CMK (cell line): Measurements from ENCODE around the gene MYO7B.

Source experiments
- DNase-seq: peaks from one replicate; pipeline ENCODE4 v3.0.0-alpha.2; 2010; ENCODE audit warnings: low read depth

The MYO7B gene

DNA sequence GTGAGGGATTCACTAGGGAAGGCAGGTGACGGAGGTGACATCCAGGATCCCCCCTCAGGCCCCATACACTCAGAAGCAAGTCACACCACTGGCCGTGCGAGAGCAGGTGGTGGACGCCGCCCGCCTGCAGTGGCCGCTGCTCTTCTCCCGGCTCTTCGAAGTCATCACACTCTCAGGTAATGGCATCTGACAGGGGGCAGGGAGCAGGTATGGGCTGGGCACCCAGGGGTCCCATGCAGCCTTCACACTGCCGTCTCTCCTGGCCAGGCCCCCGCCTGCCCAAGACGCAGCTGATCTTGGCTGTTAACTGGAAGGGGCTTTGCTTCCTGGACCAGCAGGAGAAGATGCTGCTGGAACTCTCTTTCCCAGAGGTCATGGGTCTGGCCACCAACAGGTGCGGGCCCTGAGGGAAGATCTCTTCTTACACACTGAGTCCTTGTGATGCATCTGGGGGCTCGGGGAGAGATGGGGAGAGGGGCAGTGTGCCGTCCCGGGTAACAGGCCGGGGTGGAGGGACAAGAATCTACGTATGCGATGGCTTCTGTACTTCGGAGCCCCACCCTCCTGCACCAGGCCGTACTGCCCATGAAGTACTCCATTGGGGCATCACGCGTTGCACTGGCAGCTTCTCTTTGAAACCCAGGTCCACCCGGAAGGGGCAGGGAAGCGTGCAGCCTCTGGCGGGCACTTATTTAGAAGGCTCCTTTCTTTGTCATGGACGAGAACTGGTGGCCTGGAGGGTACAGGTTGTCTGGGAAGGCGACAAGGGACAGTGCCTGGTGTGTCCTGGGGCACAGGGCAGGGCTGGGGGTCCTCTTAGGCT, 91.6 kb downstream of the MYO7B start:
- no peak for DNase-seq

DNA sequence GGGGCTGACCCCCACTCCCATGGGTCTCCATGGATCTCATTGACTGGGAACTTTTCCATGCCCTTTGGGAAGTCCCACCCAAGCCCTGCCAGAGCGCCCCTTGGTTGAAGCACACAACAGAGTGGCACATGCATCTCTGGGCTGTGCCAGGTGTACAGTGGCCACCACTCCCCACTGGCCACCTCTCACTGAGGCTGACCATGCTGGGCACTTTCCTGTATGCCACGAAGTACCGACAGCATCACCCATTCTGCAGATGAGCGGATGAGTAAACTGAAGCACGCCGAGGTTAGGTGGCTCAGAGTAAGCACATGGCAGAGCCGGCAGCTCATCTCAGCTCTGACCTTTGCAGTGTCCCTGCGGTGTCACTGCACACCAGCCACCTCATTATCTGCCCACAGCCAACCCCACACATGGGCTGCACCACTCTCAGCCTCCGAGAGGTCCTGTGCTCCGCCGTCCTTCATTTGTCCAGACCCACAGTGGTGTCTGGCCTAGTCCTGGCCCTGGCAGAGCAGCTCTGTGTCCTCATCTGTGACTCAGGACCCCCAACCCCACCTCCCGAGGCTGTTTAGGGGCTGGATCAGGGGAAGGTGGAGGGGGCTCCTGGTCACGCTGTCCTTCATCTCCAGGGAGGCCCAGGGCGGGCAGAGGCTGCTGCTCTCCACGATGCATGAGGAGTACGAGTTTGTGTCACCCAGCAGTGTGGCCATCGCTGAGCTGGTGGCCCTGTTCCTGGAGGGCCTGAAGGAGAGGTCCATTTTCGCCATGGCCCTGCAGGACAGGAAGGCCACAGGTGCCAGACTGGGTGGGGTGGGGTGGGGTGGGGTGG, 92.5 kb downstream of the MYO7B start:
- no peak for DNase-seq

DNA sequence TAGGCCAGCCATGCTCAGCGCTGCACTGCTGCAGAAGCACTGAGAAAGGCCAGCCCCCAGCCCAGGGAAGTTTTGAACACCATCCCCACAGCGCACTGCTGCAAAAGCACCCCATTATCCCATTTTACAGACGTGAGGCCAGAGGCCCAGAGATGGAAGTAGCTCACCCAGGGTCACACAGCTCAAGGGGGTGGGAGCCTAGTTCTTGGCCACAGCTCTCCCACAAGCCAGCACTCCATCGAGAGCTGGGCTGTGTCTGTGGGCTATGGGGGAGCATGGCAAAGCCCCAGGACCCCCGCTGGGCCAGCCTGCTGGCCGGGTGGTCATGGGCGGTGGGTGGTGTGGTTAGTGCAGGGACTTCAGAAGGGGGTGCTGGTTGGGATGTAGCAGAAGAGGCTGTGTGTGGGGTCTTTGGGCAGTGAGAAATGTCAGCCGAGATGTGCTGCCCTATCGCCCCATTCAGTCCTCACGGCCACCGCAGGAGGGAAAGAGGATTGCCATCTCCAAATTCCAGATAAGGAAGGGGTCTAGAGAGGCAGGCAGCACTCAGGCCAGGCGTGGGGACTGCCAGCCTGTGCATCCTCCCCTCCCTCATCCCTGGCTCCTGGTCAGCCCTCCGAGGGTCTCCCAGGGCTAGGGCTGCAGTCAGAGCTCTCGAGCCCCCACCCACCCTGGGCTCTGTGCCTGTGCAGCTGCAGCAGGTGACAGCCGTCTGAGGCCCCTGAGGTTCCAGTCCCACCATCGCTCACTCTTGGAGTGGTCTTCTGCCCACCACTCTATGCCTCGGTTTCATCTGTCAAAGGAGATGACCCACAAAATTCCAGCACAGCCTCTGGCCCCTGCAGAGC, 93.5 kb downstream of the MYO7B start:
- DNase-seq, result no peak

DNA sequence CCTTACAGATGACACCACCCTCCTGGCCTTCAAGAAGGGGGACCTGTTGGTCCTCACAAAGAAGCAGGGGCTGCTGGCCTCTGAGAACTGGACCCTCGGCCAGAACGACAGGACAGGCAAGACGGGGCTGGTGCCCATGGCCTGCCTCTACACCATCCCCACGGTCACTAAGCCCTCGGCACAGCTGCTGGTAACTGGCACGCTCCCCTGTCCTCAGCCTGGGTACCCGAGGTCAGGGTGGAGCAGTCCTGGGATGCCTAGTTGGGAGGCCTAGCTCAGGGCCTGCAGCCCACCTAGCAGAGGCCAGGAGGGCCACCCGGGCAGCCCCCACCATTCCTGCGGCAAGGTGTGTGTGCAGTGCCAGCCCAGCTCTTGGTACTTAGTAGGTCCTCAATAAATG, 94.2 kb downstream of the MYO7B start:
- DNase-seq, result no peak

DNA sequence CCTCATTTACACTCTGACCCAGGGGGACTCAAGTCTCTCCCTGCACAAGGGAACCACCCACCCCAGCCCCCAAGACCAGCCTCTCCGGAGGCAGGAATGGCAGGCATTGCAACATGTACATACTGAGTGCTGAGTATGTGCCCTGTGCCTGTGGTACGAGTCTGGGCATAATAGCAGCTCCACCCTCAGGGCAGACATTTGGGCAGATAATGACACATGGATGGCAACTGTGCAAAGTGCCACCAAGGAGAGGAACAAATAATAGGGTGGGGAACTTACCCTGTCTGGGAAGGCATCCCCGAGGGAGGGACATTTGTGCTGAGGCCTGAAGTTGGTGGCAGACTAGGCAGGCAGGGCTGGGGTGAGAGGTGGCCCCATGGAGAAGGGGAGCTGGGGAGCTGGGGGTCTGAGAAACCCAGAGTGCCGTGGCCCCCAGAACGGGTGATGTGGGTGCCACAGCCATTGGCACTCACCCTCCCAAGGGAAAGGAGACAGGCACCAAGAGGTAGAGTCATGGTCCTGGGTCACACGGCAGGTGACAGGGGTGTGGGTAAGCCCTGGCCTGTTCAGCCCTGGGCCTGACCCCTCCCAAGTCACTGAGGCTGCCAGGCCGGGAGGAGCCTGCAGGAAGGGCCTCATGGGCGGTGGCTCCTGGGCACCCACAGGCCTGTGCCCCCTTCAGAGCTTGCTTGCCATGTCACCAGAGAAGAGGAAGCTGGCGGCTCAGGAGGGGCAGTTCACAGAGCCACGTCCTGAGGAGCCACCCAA, 94.8 kb downstream of the MYO7B start:
- DNase-seq, result no peak

DNA sequence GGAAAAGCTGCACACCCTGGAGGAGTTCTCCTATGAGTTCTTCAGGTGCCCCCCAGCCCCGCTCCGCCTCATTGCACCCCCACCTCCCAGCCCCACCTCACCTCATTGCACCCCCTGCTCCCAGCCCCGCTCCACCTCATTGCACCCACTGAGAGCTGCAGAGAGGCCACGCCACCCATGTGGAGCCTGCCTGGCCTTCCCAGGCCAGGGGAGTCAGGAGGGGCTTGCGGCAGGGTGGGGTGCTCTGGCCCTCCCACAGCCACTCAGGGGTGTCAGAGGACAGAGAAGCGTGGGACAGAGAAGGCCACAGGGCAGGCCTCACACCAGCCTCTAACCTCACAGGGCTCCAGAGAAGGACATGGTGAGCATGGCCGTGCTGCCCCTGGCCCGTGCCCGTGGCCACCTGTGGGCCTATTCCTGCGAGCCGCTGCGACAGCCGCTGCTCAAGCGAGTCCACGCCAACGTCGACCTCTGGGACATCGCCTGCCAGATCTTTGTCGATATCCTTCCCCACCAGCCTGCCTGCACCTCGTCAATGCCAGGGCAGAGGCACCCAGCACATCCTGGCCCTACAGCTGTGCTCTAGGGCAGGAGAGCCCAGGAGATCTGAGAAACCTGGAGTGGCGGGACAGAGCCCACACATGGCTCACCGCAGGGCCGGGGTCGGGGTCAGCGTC, 95.5 kb downstream of the MYO7B start:
- no peak for DNase-seq

DNA sequence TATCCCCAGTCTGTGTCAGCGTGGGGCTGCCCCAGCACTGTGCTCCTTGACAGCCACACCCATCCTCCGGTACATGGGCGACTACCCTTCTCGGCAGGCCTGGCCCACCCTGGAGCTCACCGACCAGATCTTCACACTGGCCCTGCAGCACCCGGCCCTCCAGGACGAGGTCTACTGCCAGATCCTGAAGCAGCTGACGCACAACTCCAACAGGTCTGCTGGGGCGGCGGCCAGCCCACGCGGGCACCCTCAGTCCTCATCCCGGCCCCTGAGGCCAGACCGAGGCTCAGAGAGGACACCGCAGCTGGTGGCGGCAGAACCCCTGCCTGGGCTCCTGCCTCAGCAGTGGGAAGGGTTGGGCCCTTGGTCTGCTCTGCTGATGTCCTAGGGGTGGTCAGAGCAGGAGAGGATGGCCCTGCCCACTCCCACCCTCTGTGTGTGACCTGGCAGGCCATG, 96.1 kb downstream of the MYO7B start:
- no peak for DNase-seq

DNA sequence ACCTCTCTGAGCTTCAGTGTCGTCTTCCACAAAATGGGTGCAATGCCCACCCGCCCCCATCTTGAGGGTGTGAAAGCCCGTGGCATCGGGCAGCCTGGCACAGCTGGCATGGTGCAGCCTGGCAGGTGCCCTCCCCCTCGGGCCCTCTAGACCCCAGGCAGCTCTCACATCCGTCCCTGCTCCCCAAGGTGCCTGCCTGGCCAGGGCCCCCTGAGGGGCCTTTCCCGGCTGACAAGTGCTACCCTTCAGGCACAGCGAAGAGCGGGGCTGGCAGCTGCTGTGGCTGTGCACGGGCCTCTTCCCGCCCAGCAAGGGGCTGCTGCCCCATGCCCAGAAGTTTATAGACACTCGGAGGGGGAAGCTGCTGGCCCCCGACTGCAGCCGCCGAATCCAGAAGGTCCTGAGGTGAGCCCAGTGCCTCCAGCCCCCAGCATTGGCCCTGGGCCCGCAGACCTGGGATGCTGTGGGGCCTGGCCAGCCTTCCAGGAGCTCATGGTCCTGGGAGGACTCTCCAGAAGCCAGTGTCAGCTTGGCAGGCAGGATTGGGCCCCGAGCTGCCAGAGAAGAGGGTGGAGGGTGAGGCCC, 96.6 kb downstream of the MYO7B start:
- no peak for DNase-seq

DNA sequence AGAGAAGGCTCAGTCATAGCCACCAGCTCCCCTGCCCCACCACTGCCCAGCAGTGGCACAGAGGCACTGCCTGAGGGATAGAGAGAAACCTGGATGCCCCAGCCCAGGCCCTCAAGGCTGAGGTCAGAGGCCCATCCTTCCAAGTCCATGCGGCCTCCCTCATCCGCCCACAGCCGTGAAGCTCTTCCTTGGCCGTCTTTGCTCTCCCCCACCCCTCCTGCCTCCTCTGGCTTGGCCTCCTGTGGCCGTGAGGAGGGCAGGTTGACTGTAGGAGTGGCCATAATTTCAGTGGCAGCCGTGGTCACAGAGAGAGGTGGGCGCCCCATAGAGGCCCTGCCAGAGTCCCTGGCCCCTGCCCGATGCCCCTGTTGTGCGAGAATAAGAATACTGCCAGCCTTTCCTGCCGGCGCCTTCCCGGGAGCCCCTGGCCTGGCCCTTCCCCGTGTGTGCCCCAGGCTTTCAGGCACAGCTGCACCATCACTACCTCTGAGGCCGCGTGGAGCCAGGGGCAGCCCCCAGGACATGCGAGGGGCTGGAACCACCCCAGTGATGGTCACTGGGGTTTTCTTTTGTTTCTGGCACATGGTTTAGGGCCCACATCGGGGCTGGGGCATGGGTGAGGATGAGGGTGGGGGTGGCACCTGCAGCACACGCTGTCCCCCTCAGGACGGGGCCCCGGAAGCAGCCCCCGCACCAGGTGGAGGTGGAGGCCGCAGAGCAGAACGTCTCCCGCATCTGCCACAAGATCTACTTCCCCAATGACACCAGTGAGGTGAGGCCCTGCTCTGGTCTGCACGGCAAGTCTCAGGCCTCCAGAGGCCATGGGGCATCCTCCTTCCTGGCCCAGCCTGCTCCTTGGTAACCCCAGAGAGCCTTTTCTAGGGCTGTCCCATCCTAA, 97.4 kb downstream of the MYO7B start:
- DNase-seq, result no peak

DNA sequence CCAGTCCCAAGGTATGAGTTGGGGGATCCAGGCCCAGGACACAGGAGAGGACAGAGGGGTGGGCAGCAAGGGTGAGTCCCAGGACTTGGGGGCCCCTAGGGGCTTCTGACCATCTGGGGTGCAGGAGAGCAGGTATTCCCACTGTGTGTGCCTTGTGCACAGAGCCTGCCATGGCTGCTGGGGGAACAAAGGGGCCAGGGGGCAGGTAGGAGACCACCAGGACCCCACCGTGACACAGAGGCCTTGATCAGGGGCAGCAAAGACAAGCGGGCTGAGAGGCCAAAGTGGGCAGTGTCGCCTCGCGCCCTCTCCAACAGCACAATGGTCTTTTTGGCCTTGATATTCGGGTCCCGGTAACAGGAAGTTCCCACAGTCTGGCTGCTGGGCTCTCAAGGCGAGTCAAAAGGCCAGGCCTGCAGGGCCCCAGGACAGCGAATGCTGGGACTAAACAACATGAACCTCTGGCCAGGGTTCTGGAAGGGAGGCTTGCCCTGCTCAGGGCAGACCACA, 98.1 kb downstream of the MYO7B start:
- DNase-seq, result no peak

DNA sequence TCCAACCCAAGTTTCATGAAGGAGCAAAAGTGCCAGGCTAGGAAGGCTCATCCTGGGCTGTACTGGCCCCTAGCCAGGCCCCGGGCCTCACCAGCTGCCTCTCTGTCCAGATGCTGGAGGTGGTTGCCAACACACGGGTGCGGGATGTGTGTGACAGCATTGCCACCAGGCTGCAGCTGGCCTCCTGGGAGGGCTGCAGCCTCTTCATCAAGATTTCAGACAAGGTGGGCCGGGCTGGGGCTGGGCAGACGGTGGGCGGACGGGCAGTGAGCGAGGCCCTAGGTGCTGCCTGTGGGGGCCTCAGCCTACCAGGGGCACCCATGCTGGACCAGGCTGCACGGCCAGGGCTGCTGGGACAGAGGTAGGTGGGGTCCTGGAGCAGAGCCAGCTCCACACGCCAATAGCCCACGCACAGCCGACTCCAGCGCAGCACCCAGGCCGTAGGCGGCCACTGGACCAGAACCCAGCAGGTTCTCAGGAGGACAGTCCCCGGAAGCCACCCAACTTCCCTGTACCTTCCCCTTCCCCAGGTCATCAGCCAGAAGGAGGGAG, 98.7 kb downstream of the MYO7B start:
- no peak for DNase-seq

DNA sequence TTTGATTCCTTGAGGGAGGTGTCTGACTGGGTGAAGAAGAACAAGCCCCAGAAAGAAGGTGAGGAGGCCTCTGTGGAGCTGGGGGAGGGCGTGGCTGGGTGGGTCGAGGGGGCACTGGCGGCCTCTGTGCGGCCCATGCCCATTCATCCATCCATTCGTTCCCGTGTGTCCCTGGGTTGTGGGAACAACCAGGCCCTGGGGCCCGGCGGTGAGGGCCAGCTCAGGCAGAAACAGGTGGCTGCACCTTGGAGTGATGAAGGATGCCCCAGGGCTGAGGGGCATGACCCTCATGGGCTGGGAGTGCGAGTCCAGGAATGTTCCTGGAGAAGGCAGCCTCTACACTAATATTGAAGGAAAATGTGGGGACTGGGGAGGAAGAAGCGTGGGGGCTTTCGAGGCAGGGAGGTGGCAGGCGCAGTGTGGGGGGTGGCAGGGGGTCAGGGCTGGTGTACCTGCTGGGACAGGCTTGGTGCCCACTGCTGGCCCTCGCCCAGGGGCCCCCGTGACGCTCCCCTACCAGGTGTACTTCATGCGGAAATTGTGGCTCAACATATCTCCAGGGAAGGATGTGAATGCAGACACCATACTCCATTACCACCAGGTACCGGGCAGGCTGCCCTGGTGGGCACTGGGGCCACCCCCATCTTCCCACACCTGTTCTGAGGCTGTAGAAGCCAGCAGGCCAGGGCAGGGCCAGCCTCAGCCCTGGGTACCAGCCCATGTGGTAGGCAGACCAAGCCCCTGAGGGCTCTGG, 99.3 kb downstream of the MYO7B start:
- DNase-seq, result no peak

DNA sequence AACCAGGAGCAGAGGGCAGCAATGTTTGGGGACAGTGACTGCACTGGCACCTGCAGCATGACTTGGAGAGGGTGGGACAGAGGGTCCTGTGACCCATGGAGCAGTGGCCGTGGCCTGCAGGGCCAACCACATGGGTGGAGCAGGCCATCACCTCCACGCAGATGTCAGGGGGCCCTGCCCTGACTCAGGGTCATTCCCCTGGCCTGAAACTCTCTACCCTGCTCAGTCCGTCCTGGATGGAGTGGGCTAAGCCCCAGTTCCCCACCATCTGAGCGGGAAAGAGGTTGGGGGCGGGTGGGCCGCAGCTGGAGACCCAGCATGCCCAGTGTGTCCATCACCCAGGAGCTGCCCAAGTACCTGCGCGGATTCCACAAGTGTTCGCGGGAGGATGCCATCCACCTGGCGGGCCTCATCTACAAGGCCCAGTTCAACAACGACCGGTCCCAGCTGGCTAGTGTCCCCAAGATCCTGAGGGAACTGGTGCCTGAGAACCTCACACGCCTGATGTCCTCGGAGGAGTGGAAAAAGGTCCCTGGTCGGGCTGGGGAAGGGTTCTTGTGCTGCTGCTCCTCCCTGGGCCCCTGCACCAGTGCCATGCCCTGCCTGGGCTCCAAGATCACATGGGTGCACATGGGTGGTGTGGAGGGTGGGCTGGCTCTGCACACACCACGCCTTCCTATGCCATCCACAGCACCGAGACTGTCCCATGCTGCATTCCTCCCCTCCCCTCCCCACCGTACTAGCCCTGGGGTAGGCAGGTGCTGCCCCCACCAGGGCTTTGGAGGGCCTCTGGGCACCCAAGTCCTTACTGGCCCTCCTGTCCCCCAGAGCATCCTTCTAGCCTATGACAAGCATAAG, 100.1 kb downstream of the MYO7B start:
- DNase-seq, result no peak

DNA sequence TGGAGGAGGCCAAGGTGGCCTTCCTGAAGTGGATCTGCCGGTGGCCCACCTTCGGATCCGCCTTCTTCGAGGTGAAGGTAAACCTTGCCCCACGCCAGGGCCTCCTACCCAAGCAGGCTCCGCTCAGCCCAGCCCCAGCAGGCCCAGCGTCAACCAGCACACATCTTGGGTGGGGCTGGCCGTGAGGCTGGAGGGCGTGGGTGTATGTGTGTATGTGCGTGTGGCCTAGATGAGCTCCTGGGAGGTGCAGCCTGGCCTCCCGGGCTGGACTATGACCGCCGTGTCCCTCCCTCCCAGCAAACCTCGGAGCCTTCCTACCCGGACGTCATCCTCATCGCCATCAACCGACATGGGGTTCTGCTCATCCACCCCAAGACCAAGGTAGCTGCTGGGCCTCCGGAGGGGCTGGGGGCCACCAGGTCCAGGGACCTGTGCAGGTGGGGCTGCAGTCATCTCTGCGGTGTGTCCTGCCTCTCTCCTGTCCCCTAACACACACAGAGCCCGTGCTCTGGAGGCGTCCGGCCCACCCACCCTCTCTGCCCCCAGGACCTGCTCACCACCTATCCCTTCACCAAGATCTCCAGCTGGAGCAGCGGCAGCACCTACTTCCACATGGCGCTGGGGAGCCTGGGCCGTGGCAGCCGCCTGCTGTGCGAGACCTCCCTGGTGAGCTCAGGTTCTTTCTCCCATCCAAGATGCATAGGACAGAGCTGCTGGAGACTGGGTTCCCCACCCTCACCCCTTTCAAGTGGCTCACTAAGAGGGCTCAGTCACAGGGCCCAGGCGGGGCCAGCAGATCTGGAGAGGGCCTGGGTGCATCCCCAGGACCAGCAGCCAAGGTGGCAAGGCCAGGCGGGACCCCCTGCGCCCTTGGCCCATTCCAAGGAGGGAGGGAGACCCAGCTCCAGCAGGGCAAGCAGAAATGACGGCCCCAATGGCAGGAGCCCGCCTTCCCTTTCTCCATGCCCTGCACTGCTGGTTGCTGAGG, 101.1 kb downstream of the MYO7B start:
- no peak for DNase-seq

DNA sequence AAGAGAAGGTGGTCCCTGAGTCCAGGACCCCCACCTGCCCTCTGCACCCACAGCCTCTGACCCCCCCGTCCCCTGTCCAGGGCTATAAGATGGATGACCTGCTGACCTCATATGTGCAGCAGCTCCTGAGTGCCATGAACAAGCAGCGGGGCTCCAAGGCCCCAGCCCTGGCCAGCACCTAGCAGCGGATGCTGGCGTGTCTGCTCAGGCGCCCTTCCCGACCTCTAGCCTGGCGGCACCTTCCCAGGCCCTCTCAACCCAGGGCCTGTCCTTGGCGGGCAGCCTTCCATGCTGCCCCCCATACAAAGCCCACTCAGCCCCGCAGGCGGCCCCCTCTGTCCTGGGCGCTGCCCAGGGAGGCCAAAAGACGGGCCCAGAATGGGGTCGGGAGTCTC, 101.8 kb downstream of the MYO7B start:
- no peak for DNase-seq

DNA sequence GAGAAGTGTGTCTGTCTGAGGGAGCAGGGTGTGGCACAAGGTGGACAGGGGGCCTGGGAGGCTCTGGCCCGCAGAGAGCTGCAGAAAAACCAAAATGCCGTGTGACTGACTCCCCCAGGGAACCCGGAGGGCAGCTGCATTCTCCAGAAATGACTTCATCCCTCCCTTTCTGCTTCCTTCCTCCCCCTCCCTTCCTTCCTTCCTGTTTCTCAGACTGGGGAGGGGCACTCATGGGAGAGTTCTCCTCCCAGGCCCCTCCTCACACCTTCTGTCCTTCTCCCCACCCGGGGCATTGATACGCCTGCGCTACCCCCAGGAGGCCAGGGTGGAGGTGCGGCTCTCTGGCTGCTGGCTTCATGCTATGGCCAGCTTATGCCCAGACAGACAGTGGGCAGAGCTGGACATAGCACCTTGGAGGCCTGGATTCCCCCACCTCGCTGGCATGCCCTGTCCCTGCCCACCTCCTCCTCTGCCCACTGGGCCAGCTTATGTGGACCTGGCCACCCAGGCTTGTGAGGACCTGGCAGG, 102.3 kb downstream of the MYO7B start:
- DNase-seq, result no peak
